Measurements from ENCODE around the gene DGCR8. TPM values are rescaled to one million over a fixed set of nuclear protein-coding genes. Genes with fewer than 3 reads are reported as not detected.

DGCR8 gene
- total RNA-seq, 1 donor from 2014 or later: 29.0 TPM

GRCh38 chr22:20147237-20147988 lies 67.4 kb downstream of the DGCR8 start:
- Histone ChIP-seq H3K79me2 (ENCODE audit: insufficient read depth, low read length) (no peaks in the 10 kb centered on the region), H2AFZ (ENCODE audit: low read depth, low read length) (no peak overlapping the region), H3K4me1 (ENCODE audit: insufficient read depth, low read length) (peaks cover under 1% of the 10 kb centered on the region), H3K4me2 (ENCODE audit: low read length) (no peak overlapping the region), H3K27ac (ENCODE audit: low read depth, low read length) (no peak overlapping the region), H3K4me3 (ENCODE audit: insufficient read depth, low read depth, low read length) (no peak overlapping the region), H3K9ac (ENCODE audit: low read length) (no peak overlapping the region), H3K36me3 (ENCODE audit: insufficient read depth, low read length) (no peaks in the 10 kb centered on the region), H4K20me1 (ENCODE audit: insufficient read depth, low read length) (peaks cover 5% of the 10 kb centered on the region), H3K9me3 (ENCODE audit: insufficient read depth, low read depth, low read length) (no peaks in the 10 kb centered on the region), H3K27me3 (ENCODE audit: insufficient read depth, low read length) (no peaks in the 10 kb centered on the region)
- H3K4me3 Mint-ChIP-seq (ENCODE audit: unreplicated experiment): no peak overlapping the region
- DNase-seq (ENCODE audit: low read depth): no peak
- no peak overlapping the region for H3K27ac Mint-ChIP-seq (ENCODE audit: unreplicated experiment)
- TF ChIP-seq CTCF (IDR thresholded peaks at IDR 0.05; ENCODE audit: insufficient read depth, low read depth, low read length) (no peak), EZH2 (IDR thresholded peaks at IDR 0.05; ENCODE audit: insufficient read depth, low read length) (no peak)
- H3K4me1 Mint-ChIP-seq (ENCODE audit: low read depth, unreplicated experiment): peaks cover 4% of the 10 kb centered on the region
- H3K9me3 Mint-ChIP-seq (ENCODE audit: unreplicated experiment): no peaks in the 10 kb centered on the region
- H3K36me3 Mint-ChIP-seq (ENCODE audit: low read depth, unreplicated experiment): peaks cover 3% of the 10 kb centered on the region
- H3K27me3 Mint-ChIP-seq (ENCODE audit: low read depth, unreplicated experiment): no peaks in the 10 kb centered on the region
- no peak for FAIRE-seq

GRCh38 chr22:20148414-20148813 lies 68.4 kb downstream of the DGCR8 start:
- TF ChIP-seq EZH2 (IDR thresholded peaks at IDR 0.05; ENCODE audit: insufficient read depth, low read length): no peak
- TF ChIP-seq CTCF (IDR thresholded peaks at IDR 0.05; ENCODE audit: insufficient read depth, low read depth, low read length): no peak

More at GRCh38 chr22:20148414-20148813, 68.4 kb downstream of the DGCR8 start:
- H3K36me3 ChIP-seq (ENCODE audit: insufficient read depth, low read length): no peaks in the 10 kb centered on the region
- no peak overlapping the region for H3K4me3 Mint-ChIP-seq (ENCODE audit: unreplicated experiment)
- no peaks in the 10 kb centered on the region for H3K4me1 ChIP-seq (ENCODE audit: insufficient read depth, low read length)
- H3K27me3 ChIP-seq (ENCODE audit: insufficient read depth, low read length): no peaks in the 10 kb centered on the region
- H3K4me3 ChIP-seq (ENCODE audit: insufficient read depth, low read depth, low read length): no peak overlapping the region
- FAIRE-seq (no peak), DNase-seq (ENCODE audit: low read depth) (no peak)
- H3K27ac ChIP-seq (ENCODE audit: low read depth, low read length): no peak overlapping the region
- H3K4me2 ChIP-seq (ENCODE audit: low read length): no peak overlapping the region
- peaks cover 3% of the 10 kb centered on the region for H4K20me1 ChIP-seq (ENCODE audit: insufficient read depth, low read length)
- peaks cover 3% of the 10 kb centered on the region for H3K36me3 Mint-ChIP-seq (ENCODE audit: low read depth, unreplicated experiment)
- peaks cover 2% of the 10 kb centered on the region for H3K27me3 Mint-ChIP-seq (ENCODE audit: low read depth, unreplicated experiment)
- no peaks in the 10 kb centered on the region for H3K79me2 ChIP-seq (ENCODE audit: insufficient read depth, low read length)
- H3K9ac ChIP-seq (ENCODE audit: low read length): no peak overlapping the region
- H3K27ac Mint-ChIP-seq (ENCODE audit: unreplicated experiment): no peak overlapping the region
- H2AFZ ChIP-seq (ENCODE audit: low read depth, low read length): no peak overlapping the region
- H3K4me1 Mint-ChIP-seq (ENCODE audit: low read depth, unreplicated experiment): peaks cover 4% of the 10 kb centered on the region
- H3K9me3 ChIP-seq (ENCODE audit: insufficient read depth, low read depth, low read length): no peaks in the 10 kb centered on the region
- H3K9me3 Mint-ChIP-seq (ENCODE audit: unreplicated experiment): no peaks in the 10 kb centered on the region

Data from astrocyte (in vitro differentiated cells and primary cell).